Central memory CD8-positive, alpha-beta T cell (primary cell): ENCODE measurements around the gene GAPDHS.

Experiments
- ATAC-seq: fragments of 150-1000 bp; cut with Tn5 transposase; replicated peaks from 2 replicates; pipeline ENCODE4 v1.10.0; 2022; ENCODE audit warnings: mild to moderate bottlenecking, moderate FRiP score, moderate number of reproducible peaks; ENCODE audit not compliant: poor library complexity, severe bottlenecking; ENCODE audit errors: extremely low read depth
- DNase-seq, 2 donors: peaks; one replicate each; pipeline ENCODE4 v3.0.0; 2021; ENCODE audit warnings: low spot score in 2 of 2
- H3K27ac Mint-ChIP-seq: one replicate; pipeline ENCODE4 v1.8.0; 2022; ENCODE audit warnings: low read depth, mild to moderate bottlenecking, moderate library complexity, mixed read lengths
- H3K27me3 Mint-ChIP-seq: one replicate; pipeline ENCODE4 v1.8.0; 2022; ENCODE audit warnings: mixed read lengths
- H3K36me3 Mint-ChIP-seq: one replicate; pipeline ENCODE4 v1.8.0; 2022; ENCODE audit warnings: mild to moderate bottlenecking, moderate library complexity, mixed read lengths; ENCODE audit not compliant: insufficient read depth
- H3K4me1 Mint-ChIP-seq: one replicate; pipeline ENCODE4 v1.8.0; 2022; ENCODE audit warnings: mixed read lengths
- H3K4me3 Mint-ChIP-seq: one replicate; pipeline ENCODE4 v1.8.0; 2022; ENCODE audit warnings: mild to moderate bottlenecking, moderate library complexity, mixed read lengths
- H3K9me3 Mint-ChIP-seq: one replicate; pipeline ENCODE4 v1.8.0; 2022; ENCODE audit warnings: mixed read lengths

The GAPDHS gene

DNA sequence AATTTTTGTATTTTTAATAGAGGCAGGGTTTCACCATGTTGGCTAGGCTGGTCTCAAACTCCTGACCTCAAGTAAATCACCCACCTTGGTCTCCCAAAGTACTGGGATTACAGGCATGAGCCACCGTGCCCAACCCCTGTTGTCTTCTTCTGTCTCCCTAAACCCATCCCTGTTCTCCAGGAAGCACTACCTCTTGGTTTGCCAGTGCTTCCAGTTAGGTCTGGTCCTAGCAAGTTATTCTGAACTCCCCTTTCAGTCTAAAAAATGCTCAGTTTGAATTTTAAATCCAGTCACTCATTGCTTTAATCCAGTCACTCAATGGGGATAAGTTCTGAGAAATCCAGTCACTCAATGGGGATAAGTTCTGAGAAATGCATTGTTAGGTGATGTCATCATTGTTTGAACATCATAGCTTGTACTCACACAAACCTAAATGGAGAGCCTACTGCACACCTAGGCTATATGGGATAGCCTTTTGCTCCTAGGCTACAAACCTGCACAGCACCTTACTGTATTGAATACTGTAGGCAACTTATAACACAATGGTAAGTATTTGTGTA, 38.2 kb downstream of the GAPDHS start:
- Mint-ChIP-seq H3K4me1 (no peaks in the 10 kb centered on the region), H3K9me3 (peaks cover 11% of the 10 kb centered on the region), H3K4me3 (no peak overlapping the region), H3K27ac (no peak overlapping the region), H3K36me3 (no peaks in the 10 kb centered on the region), H3K27me3 (peaks cover 57% of the 10 kb centered on the region)
- DNase-seq (no peak), ATAC-seq (no peak)

GRCh38 chr19:35577918-35578317, 44.7 kb downstream of the GAPDHS start:
- ATAC-seq = no peak
- H3K27me3 Mint-ChIP-seq = peaks cover 39% of the 10 kb centered on the region
- no peak overlapping the region for H3K4me3 Mint-ChIP-seq
- peaks cover 18% of the 10 kb centered on the region for H3K9me3 Mint-ChIP-seq
- H3K4me1 Mint-ChIP-seq = no peaks in the 10 kb centered on the region
- H3K36me3 Mint-ChIP-seq = no peaks in the 10 kb centered on the region
- no peak overlapping the region for H3K27ac Mint-ChIP-seq
- DNase-seq = no peak

DNA sequence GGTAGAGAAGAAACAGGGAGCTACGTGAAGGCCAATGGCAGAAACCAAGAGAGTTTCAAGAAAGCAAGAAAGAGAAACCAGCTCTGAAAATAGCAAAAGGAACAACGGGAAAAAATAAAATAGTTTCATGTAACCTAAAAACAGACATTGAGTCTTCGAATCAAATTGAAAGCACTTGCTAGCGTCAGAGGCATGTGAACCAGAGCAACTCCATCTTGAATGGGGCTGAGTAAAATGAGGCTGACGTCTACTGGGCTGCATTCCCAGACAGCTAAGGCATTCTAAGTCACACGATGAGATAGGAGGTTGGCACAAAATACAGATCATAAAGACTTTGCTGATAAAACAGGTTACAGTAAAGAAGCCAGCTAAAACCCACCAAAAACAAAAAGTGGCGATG, 45.5 kb downstream of the GAPDHS start:
- H3K36me3 Mint-ChIP-seq = no peaks in the 10 kb centered on the region
- H3K4me3 Mint-ChIP-seq = no peak overlapping the region

DNA sequence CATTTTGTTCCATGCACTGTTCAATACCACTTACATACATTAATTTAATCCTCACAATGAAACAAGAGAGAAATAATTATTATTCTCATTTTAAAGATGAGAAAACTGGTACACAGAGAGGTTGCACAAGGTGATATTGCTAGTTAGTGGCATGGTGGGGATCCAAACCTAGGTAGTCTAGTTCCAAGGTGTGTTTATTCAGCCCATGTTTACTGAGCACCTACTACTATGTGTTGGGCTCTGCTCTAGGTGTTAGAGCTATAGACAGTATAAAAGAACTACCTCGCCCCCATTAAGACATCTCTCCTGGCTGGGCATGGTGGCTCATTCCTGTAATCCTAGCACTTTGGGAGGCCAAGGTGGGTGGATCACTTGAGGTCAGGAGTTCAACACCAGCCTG, 49.5 kb downstream of the GAPDHS start:
- no peak overlapping the region for H3K4me3 Mint-ChIP-seq
- H3K36me3 Mint-ChIP-seq = no peaks in the 10 kb centered on the region
- no peak for DNase-seq
- no peaks in the 10 kb centered on the region for H3K9me3 Mint-ChIP-seq
- no peaks in the 10 kb centered on the region for H3K4me1 Mint-ChIP-seq
- peaks cover 58% of the 10 kb centered on the region for H3K27me3 Mint-ChIP-seq
- ATAC-seq = no peak
- H3K27ac Mint-ChIP-seq = no peak overlapping the region

More for the DNA sequence above, 45.5 kb downstream of the GAPDHS start:
- Mint-ChIP-seq H3K9me3 (peaks cover 18% of the 10 kb centered on the region), H3K27ac (no peak overlapping the region), H3K27me3 (peaks cover 41% of the 10 kb centered on the region), H3K4me1 (no peaks in the 10 kb centered on the region)
- ATAC-seq = no peak
- no peak for DNase-seq

DNA sequence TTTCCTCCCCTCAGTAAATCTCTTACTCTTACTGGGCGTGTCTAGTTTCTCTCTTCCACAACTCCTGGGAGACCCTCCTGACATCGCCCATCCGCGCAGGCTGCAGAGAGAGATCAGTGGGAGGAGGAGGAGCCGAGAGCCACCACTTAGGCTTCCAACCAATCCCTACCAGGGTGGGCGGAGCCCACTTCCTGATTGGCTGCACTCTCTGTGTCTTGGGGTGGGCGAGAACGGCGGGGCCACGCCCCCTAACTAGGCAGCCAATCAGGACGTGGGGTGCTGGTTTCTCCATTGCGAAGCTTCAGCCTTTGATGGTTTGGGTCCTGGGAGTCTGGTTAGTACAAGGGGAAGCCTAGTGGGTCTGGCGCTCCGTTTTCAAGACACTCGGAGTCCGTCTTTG, 52.6 kb downstream of the GAPDHS start, which contains the start of gene PMIS2:
Gene PMIS2, plus strand, starts transcription at position 326 of the 400 bp plus-strand sequence. CDS start 87 bp downstream, outside the sequence.
- Mint-ChIP-seq H3K36me3 (no peaks in the 10 kb centered on the region), H3K27me3 (peaks cover 47% of the 10 kb centered on the region), H3K9me3 (no peaks in the 10 kb centered on the region), H3K4me1 (no peaks in the 10 kb centered on the region), H3K4me3 (no peak within 1 kb of the TSS), H3K27ac (no peak within 1 kb of the TSS)
- ATAC-seq (no peak), DNase-seq (no peak)

DNA sequence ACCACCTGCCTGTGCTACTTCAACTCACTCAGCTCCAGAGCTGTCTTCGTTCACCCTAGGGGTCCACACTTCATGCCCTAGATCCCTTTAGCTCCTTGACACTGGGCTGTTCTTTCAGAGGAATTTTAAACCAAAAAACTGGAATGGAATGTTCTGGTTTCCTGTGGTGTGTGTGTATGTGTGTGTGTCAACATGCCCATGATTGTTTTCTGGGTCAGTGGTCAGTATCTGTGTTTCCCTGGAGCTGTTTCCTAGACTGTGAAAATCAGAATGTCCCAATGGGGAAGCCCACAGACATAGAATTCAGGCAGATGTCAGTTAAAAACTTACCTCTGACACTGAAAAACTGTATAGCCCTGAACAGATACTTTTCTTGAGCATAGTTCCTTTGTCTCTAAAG, 54.1 kb downstream of the GAPDHS start:
- no peak overlapping the region for H3K27ac Mint-ChIP-seq
- H3K9me3 Mint-ChIP-seq = no peaks in the 10 kb centered on the region
- no peaks in the 10 kb centered on the region for H3K36me3 Mint-ChIP-seq
- no peaks in the 10 kb centered on the region for H3K4me1 Mint-ChIP-seq
- no peak overlapping the region for H3K4me3 Mint-ChIP-seq
- DNase-seq (no peak), ATAC-seq (no peak)
- H3K27me3 Mint-ChIP-seq = peaks cover 47% of the 10 kb centered on the region

DNA sequence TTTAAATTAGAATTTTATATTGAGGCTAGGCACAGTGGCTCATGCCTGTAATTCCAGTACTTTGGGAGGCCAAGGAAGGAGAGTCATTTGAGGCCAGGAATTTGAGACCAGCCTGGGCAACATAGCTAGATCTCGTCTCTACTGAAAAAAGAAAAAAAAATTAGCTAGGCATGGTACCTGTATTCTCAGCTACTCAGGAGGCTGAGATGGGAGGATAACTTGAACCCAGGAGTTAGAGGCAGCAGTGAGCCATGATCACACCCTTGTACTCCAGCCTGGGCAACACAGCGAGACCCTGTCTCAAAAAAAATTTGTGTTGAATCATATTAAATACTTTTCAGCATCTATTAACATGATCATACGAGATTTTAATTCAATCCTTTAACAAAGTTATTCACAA, 57.6 kb downstream of the GAPDHS start:
- peaks cover 15% of the 10 kb centered on the region for H3K27me3 Mint-ChIP-seq
- H3K36me3 Mint-ChIP-seq = no peaks in the 10 kb centered on the region
- DNase-seq (no peak), ATAC-seq (no peak)
- no peak overlapping the region for H3K27ac Mint-ChIP-seq
- H3K4me3 Mint-ChIP-seq = no peak overlapping the region
- no peaks in the 10 kb centered on the region for H3K4me1 Mint-ChIP-seq
- H3K9me3 Mint-ChIP-seq = no peaks in the 10 kb centered on the region

DNA sequence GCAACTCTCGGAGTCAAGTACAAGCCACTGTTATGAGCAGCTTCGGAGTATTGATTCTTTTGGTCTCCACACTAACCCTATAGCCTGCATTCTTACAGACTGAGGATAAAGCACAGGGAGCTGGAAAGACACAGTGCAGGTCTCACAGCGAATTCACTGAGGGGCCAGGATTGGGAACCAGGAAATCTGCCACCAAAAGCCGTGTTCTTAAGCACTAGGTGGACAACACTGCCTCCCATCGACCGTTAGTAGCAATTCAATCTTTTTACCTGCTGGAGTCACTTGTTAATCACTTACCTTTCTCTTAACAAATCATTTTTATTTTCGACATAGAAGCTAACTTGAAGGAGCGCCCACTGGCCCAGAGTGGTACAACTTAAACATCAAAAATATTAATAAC, 59.0 kb downstream of the GAPDHS start:
- ATAC-seq (no peak), DNase-seq (no peak)
- peaks cover 1% of the 10 kb centered on the region for H3K27me3 Mint-ChIP-seq
- H3K4me1 Mint-ChIP-seq = no peaks in the 10 kb centered on the region
- H3K27ac Mint-ChIP-seq = no peak overlapping the region
- H3K36me3 Mint-ChIP-seq = no peaks in the 10 kb centered on the region
- no peak overlapping the region for H3K4me3 Mint-ChIP-seq
- no peaks in the 10 kb centered on the region for H3K9me3 Mint-ChIP-seq
